Activated T-helper 1 cell treated with anti-CD3 and anti-CD28 coated beads, Interleukin-12 subunit alpha, Interleukin-12 subunit beta, Interleukin-2, Interleukin-4 antibody, amounts not matched to agents 30 ng/mL and 10 ng/mL and 1 ng/mL, durations not matched to agents 14 hours and 24 hours and 36 hours (primary cell): ENCODE measurements around the gene PHETA2. TPM values are rescaled to one million over a fixed set of nuclear protein-coding genes. Genes with fewer than 3 reads are reported as not detected.

Experiments
- DNase-seq: peaks from one replicate; pipeline ENCODE4 v3.0.0; 2021; ENCODE audit warnings: low spot score
- H3K27ac Mint-ChIP-seq: one replicate; pipeline ENCODE4 v1.8.0; 2021; ENCODE audit warnings: mild to moderate bottlenecking, mixed read lengths
- H3K27me3 Mint-ChIP-seq: one replicate; pipeline ENCODE4 v1.8.0; 2022; ENCODE audit warnings: mild to moderate bottlenecking, moderate library complexity, mixed read lengths; ENCODE audit not compliant: insufficient read depth
- H3K36me3 Mint-ChIP-seq: one replicate; pipeline ENCODE4 v1.8.0; 2021; ENCODE audit warnings: low read depth, mixed read lengths
- H3K4me1 Mint-ChIP-seq: one replicate; pipeline ENCODE4 v1.8.0; 2021; ENCODE audit warnings: low read depth, mixed read lengths
- H3K4me3 Mint-ChIP-seq: one replicate; pipeline ENCODE4 v1.8.0; 2021; ENCODE audit warnings: mild to moderate bottlenecking, moderate library complexity, mixed read lengths
- H3K9me3 Mint-ChIP-seq: one replicate; pipeline ENCODE4 v1.8.0; 2021; ENCODE audit warnings: mixed read lengths
- intact Hi-C: fragments of 100-400 bp; cut with micrococcal nuclease; formaldehyde crosslinking; loops from one replicate; pipeline ENCODE4 v1.15.1; 2024
- total RNA-seq: library from RNA; stranded (reverse); gene quantifications from 2 replicates; pipeline ENCODE4 v1.2.3, GENCODE V29; 2022

PHETA2 gene
- total RNA-seq, 1 donor from 2014 or later = 5.6 TPM

DNA sequence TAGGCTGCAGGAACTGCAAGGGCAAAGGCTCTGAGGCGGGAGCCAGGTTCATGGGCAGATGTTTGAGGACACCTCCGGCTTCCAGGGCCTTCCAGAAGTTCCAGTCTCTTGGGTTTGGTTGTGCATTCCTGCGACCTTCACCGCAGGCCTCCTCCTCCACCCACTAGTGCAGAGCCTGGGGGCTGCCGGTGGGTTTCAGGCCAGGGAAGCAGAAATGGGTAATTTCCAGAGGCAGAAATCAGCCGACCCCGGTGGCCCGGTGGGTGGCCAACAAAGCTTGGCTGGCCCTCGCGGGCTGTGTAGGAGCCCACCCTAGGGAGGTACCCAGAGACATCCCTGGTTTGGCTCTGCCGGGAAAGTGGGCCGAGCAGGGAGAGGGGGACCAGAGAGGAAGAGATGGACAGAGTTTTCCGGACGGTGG lies 417 bp upstream of the PHETA2 start:
- H3K9me3 Mint-ChIP-seq = no peaks in the 10 kb centered on the region
- H3K27me3 Mint-ChIP-seq = peaks cover 2% of the 10 kb centered on the region
- H3K4me1 Mint-ChIP-seq = peaks cover 39% of the 10 kb centered on the region
- H3K4me3 Mint-ChIP-seq = peak overlapping the region; percentile 77
- DNase-seq = no peak
- intact Hi-C loops = loop anchor here (1.0 to 10.0 kb wide), 5 partner anchors 75 to 629 kb away; partner anchors contain the start of genes DESI1, SNU13, TOB2 and WBP2NL
- H3K27ac Mint-ChIP-seq = peak overlapping the region; percentile 68
- H3K36me3 Mint-ChIP-seq = peaks cover 3% of the 10 kb centered on the region

- H3K4me1 Mint-ChIP-seq = peaks cover 40% of the 10 kb centered on the region
- H3K27me3 Mint-ChIP-seq = peaks cover 2% of the 10 kb centered on the region
- no peak for DNase-seq
- H3K36me3 Mint-ChIP-seq = no peaks in the 10 kb centered on the region
- peak overlapping the region; percentile 51 for H3K4me3 Mint-ChIP-seq
- peak overlapping the region; percentile 57 for H3K27ac Mint-ChIP-seq
- intact Hi-C loops = loop anchor here (1.0 to 10.0 kb wide), 5 partner anchors 77 to 630 kb away; partner anchors contain the start of genes DESI1, SNU13, TOB2 and WBP2NL
- no peaks in the 10 kb centered on the region for H3K9me3 Mint-ChIP-seq
These were observed 1.0 kb downstream of the PHETA2 start for GRCh38 chr22:42074846-42075676.

GRCh38 chr22:42076764-42077485 lies 2.9 kb downstream of the PHETA2 start:
- Mint-ChIP-seq H3K9me3 (no peaks in the 10 kb centered on the region), H3K4me1 (peaks cover 41% of the 10 kb centered on the region), H3K27ac (peak overlapping the region; percentile 23), H3K4me3 (no peak overlapping the region), H3K27me3 (no peaks in the 10 kb centered on the region), H3K36me3 (peaks cover 3% of the 10 kb centered on the region)
- intact Hi-C loops = loop anchor here (10.0 kb wide), 3 partner anchors 392 to 632 kb away; partner anchors contain the start of genes DESI1, SNU13, TOB2 and XRCC6
- no peak for DNase-seq

- Mint-ChIP-seq H3K27me3 (no peaks in the 10 kb centered on the region), H3K27ac (no peak overlapping the region), H3K9me3 (no peaks in the 10 kb centered on the region), H3K4me3 (no peak overlapping the region), H3K4me1 (peaks cover 42% of the 10 kb centered on the region), H3K36me3 (peaks cover 7% of the 10 kb centered on the region)
- DNase-seq = no peak
- intact Hi-C loops = loop anchor here (2.0 to 10.0 kb wide), 5 partner anchors 101 to 633 kb away; partner anchors contain the start of genes DESI1, SNU13, SREBF2 and TOB2
These were observed 3.6 kb downstream of the PHETA2 start for GRCh38 chr22:42077486-42078125.

- Mint-ChIP-seq H3K4me1 (peaks cover 35% of the 10 kb centered on the region), H3K9me3 (no peaks in the 10 kb centered on the region), H3K4me3 (peak overlapping the region; percentile 89), H3K27me3 (no peaks in the 10 kb centered on the region), H3K27ac (peak overlapping the region; percentile 92), H3K36me3 (peaks cover 11% of the 10 kb centered on the region)
- no peak for DNase-seq
- intact Hi-C loops = loop anchor here (1.0 to 10.0 kb wide), 8 partner anchors 8 to 634 kb away; partner anchors contain the start of genes DESI1, NAGA, SNU13 and SREBF2
These were observed 4.6 kb downstream of the PHETA2 start for GRCh38 chr22:42078469-42079318.

- peak; percentile 98 for DNase-seq
- Mint-ChIP-seq H3K4me1 (peaks cover 34% of the 10 kb centered on the region), H3K4me3 (peak within 1 kb of the TSS; percentile 89), H3K27me3 (no peaks in the 10 kb centered on the region), H3K27ac (peak within 1 kb of the TSS; percentile 92), H3K9me3 (no peaks in the 10 kb centered on the region), H3K36me3 (peaks cover 18% of the 10 kb centered on the region)
- intact Hi-C loops = loop anchor here (1.0 to 10.0 kb wide), 11 partner anchors 9 to 635 kb away; partner anchors contain the start of genes DESI1, NAGA, NDUFA6 and SNU13
These were observed 5.5 kb downstream of the PHETA2 start, which contains the start of gene SMDT1 for GRCh38 chr22:42079319-42080251. Gene SMDT1 (plus strand): TSS chr22:42079700. CDS start chr22:42079769, 69 bp downstream.

GRCh38 chr22:42080287-42080686 lies 6.2 kb downstream of the PHETA2 start:
- peaks cover 19% of the 10 kb centered on the region for H3K36me3 Mint-ChIP-seq
- peaks cover 28% of the 10 kb centered on the region for H3K4me1 Mint-ChIP-seq
- intact Hi-C loops = loop anchor here (1.0 kb wide), 3 partner anchors 10 to 299 kb away; partner anchors contain the start of genes NDUFA6 and WBP2NL
- no peaks in the 10 kb centered on the region for H3K9me3 Mint-ChIP-seq
- H3K4me3 Mint-ChIP-seq = peak overlapping the region; percentile 89
- H3K27me3 Mint-ChIP-seq = no peaks in the 10 kb centered on the region
- DNase-seq = no peak
- H3K27ac Mint-ChIP-seq = peak overlapping the region; percentile 92

GRCh38 chr22:42083119-42083518 lies 9.1 kb downstream of the PHETA2 start:
- intact Hi-C loops = no loop called here
- H3K9me3 Mint-ChIP-seq = no peaks in the 10 kb centered on the region

DNA sequence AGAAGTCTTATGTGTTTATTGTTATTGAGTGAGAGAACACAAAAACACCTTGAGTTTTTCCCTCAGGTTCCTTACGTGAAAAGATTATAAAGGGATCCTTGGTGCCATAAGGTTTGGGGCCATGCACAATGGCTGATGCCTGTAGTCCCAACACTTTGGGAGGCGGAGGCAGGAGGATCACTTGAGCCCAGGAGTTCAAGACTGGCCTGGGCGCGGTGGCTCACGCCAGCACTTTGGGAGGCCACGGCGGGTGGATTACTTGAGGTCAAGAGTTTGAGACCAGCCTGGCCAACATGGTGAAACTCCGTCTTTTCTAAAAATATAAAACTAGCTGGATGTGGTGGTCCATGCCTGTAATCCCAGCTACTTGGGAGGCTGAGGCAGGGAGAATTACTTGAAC lies 10.8 kb downstream of the PHETA2 start:
- no peaks in the 10 kb centered on the region for H3K9me3 Mint-ChIP-seq
- H3K36me3 Mint-ChIP-seq = peaks cover 44% of the 10 kb centered on the region
- H3K27ac Mint-ChIP-seq = no peak overlapping the region
- H3K4me1 Mint-ChIP-seq = peaks cover 31% of the 10 kb centered on the region
- no peak overlapping the region for H3K4me3 Mint-ChIP-seq
- intact Hi-C loops = no loop called here
- no peak for DNase-seq
- H3K27me3 Mint-ChIP-seq = no peaks in the 10 kb centered on the region

More at GRCh38 chr22:42083119-42083518, 9.1 kb downstream of the PHETA2 start:
- Mint-ChIP-seq H3K36me3 (peaks cover 31% of the 10 kb centered on the region), H3K27me3 (no peaks in the 10 kb centered on the region), H3K4me3 (no peak overlapping the region), H3K4me1 (peaks cover 28% of the 10 kb centered on the region), H3K27ac (no peak overlapping the region)
- DNase-seq = no peak

DNA sequence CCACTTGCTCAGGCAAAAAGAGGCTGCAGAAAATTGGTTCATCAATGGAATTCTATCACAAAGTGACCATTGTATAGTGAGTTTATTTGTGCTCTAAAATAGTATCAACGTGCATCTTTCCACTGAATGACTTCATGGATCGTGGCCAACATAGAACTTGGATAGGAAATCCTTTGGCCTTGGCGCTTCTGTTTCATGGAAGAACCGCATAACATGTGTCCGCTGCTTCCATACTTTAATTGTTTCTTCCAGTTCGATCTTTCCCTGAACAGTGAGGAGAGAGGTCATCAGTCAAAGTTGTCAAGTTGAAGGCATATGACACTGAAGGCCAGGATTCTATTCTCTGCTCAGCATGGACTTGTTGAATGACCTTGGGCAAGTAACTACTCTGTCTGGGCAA lies 12.0 kb downstream of the PHETA2 start:
- DNase-seq = no peak
- no peak overlapping the region for H3K4me3 Mint-ChIP-seq
- H3K9me3 Mint-ChIP-seq = no peaks in the 10 kb centered on the region
- H3K4me1 Mint-ChIP-seq = peaks cover 23% of the 10 kb centered on the region
- peaks cover 48% of the 10 kb centered on the region for H3K36me3 Mint-ChIP-seq
- intact Hi-C loops = no loop called here
- no peak overlapping the region for H3K27ac Mint-ChIP-seq
- H3K27me3 Mint-ChIP-seq = no peaks in the 10 kb centered on the region
